ENCODE measurements around the gene SND1.

Gene SND1

GRCh38 chr7:128128401-128128800 is 476.4 kb downstream of the SND1 start:
- DNase-seq = no peak

GRCh38 chr7:128129224-128129864 is 477.4 kb downstream of the SND1 start:
- no peak for DNase-seq

- no peak for DNase-seq
These were observed 479.1 kb downstream of the SND1 start for GRCh38 chr7:128131115-128131514.

- DNase-seq = no peak
These were observed 479.7 kb downstream of the SND1 start for GRCh38 chr7:128131731-128132130.

GRCh38 chr7:128132426-128133069 is 480.6 kb downstream of the SND1 start:
- DNase-seq = no peak

- no peak for DNase-seq
These were observed 483.1 kb downstream of the SND1 start for GRCh38 chr7:128135159-128135514.

- peak; percentile 87 for DNase-seq
These were observed 483.7 kb downstream of the SND1 start for GRCh38 chr7:128135515-128136214.

GRCh38 chr7:128136215-128136597 is 484.2 kb downstream of the SND1 start:
- no peak for DNase-seq

GRCh38 chr7:128137181-128137580 is 485.2 kb downstream of the SND1 start:
- DNase-seq = no peak

- DNase-seq = no peak
These were observed 487.4 kb downstream of the SND1 start for GRCh38 chr7:128139406-128139805.

- no peak for DNase-seq
These were observed 489.7 kb downstream of the SND1 start for GRCh38 chr7:128141683-128142195.
